Right renal pelvis (tissue), 4 donors: ENCODE data around the gene TMEM41B. TPM values are rescaled to one million over a fixed set of nuclear protein-coding genes. Genes with fewer than 3 reads are reported as not detected.

Source experiments
- DNase-seq, 4 donors: peaks; one replicate each; pipeline ENCODE4 v3.0.0-alpha.2; 2013; ENCODE audit warnings: low read depth in 4 of 4, low spot score in 3 of 4, missing footprints in 1 of 4
- polyA plus RNA-seq, 4 donors: library from polyadenylated mRNA; unstranded; fragments of 120-200 nt; gene quantifications; one replicate each; pipeline ENCODE4 v1.2.1, GENCODE V29; 2013; ENCODE audit not compliant: insufficient read length in 4 of 4

The TMEM41B gene
- polyA plus RNA-seq, 4 donors = 33.5 to 46.8 (median 43.6) TPM

DNA sequence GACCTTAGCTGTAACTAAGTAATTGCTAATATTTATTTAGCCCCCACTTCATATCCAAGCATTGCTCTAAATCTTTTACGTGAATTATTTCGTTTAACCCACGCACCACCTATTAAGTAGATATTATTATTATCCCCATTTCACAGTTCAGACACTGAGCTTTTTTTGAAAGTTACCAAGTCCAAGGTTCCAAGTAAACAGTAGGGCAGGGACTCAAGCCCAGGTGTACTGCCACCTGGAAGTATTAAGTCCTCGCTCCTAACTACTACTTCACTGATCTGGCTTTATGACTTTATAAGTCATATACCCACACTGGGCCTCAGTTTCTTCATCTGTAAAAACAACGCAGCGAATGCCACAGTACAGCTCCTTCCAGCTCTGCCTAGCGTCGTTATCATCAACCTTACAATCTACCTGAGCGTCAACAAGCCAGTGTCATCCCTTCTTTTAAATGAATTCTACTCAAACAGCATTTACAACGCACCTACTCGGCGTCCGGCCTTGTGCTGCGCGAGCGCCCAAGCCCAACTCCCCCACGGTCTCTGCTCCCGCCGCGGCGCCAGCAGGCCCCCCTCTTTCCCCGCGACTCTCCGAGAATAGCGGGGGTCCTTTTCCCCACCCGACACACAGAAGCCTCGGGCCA is 624 bp downstream of the TMEM41B start:
- DNase-seq = peak in 2 of 4 donors; percentile 18 to 25

DNA sequence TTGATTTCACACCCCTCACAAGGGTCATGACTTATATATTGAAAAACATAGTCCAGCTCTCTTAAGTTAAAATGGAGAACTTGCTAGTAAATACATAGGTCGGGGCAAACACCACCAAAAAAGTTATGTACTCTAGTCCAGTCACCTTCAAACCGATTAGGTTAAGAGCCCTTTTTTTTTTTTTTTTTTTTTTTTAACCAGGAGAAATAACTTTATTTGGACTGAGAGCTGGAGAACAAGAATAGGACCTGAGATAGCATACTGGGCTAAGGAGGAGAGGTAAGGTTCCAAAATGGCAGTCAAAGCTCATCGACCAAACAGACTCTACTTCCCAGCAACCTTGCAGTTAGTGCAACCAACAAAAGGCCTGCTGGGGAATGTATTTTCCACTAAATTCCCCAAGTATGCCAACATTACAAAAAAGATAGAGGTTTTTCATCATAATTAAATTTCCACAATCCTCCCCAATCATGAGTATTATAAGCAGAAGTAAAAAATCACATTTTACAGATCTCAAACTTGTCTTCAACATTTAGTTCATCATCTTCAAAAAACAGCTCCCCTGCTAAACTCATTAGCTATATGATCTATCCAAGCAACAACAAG is 3.8 kb downstream of the TMEM41B start:
- no peak for DNase-seq

DNA sequence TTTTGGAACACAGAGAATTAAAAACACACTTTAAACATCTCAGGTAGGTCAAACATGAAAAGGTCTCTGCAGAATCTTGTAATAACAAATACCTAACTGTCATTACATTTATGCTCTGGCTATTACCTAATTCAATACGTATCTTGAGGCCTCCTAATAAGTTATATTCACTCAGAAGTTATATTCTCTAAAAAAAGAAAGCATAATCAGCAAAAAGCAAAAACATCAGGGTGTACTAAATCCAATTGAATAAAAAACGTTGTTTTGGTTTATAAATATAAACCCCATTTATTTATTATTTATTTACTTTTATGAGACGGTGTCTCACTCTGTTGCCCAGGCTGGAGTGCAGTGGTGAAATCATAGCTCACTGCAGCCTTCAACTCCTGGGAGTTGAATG is 10.2 kb downstream of the TMEM41B start:
- no peak for DNase-seq

DNA sequence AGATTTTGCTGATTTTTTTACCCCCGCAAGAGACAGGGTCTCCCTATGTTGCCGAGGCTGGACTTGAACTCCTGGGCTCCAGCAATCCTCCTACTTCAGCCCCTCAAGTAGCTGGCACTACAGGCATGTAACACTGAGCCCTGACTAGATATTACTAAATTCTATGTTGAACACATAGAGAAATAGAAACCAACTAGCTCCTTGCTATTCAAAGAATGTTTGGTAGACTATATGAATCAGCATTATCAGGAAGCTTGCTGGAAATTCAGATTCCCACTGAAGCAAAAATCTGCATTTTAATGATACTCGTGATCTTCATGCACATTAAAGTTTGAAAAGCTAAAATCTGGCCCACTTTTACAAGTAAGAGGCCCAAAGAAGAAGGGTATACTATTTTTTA is 11.9 kb downstream of the TMEM41B start:
- no peak for DNase-seq

DNA sequence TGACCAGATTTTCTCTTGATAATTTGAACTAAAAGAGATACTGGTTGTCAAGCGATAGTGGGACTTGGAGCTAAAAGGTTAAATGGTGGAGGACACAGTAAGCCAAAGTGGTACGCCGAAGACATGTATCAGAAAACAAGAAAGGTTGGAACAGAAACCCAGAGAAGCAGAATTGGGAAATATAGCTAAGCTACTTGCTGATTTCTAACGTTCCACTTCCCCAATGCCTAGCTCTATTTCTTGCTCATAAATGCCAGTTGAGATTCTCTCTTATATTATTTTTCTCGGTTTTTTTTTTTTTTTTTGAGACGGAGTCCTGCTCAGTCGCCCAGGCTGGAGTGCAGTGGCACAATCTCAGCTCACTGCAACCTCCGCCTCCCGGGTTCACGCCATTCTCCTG is 12.7 kb downstream of the TMEM41B start:
- DNase-seq = no peak

DNA sequence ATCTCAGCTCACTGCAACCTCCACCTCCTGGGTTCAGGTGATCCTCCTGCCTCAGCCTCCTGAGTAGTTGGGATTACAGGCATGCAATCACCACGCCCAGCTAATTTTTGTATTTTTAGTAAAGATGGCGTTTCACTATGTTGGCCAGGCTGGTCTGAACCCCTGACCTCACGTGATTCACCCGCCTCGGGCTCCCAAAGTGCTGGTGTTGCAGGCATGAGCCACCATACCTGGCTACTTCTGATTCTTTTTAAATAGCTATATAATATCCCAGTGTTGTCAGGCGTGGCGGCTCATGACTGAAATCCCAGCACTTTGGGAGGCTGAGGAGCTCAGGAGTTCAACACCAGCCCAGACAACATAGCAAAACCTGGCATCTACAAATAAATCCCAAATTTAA is 20.7 kb downstream of the TMEM41B start:
- no peak for DNase-seq

DNA sequence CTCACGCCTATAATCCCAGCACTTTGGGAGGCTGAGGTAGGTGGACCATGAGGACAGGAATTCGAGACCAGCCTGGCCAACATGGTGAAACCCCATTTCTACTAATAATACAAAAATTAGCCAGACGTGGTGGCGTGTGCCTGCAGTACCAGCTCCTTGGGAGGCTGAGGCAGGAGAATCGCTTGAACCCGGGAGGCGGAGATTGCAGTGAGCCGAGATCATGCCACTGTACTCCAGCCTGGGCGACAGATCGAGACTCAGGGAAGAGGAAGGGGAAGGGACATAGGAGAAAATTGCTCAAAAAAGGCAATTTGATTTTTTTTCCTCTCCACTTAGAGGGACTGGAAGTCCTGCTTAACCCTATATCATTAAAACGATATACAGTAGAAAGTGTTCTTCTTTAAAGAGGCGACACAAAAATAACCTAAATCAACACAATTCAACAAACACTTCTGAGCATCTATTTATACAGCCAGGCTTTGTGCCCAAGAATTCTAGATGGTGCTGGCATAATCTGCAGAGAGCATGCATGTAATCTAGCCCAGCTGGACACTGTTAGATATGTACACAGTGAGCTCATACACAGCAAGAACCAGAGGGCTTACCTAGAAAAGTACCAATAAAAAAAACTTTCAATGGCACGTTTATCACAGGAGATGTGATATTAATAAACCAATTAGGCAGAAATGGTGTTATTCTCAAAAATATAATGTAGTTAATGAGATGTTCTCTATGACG is 28.4 kb downstream of the TMEM41B start:
- no peak for DNase-seq

DNA sequence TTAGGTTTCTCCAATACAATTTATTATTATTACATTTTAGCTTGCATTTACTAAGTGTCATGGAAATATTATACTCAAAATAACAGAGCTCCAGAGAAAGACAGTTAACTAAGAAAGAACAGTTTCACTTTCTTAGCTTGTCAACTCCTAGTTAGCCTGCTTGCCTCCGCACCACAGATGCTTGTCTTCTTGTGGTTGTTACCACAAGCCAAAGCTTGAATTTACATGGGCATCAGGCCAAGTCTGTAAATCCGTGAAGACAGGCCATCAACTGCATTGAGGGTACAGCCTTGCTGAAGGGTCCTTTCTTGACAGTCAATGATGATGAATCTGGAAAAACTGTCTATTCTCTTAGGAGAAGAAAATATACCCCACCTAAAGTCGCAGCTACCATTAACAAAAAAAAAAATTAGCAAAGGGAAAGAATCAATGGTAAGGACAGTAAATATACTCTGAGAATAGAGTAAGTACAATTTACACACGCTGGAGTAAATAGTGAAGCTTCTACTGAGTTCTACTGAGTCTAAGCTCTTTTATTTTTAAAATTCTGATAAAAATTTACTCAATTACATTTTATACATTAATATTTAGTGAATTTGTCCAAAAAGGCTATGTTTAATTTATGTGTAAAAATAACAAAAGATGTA is 33.6 kb downstream of the TMEM41B start:
- DNase-seq = peak in 1 of 4 donors; percentile 10

DNA sequence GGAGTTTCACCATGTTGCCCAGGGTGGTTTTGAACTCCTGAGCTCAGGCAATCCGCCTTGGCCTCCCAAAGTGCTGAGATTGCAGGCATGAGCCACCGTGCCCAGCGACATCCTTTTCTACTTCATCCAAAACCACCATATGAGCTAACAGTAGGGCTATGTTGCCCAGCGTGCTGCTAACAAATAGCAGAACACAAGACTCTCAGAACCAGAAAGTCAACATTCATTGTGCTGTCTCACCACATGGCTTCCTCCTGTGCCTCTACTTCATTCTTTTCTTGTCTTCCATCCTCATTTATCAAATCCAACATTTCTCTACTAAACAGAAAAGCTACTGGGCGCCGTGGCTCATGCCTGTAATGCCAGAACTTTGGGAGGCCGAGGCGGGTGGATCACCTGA is 37.2 kb downstream of the TMEM41B start:
- no peak for DNase-seq

DNA sequence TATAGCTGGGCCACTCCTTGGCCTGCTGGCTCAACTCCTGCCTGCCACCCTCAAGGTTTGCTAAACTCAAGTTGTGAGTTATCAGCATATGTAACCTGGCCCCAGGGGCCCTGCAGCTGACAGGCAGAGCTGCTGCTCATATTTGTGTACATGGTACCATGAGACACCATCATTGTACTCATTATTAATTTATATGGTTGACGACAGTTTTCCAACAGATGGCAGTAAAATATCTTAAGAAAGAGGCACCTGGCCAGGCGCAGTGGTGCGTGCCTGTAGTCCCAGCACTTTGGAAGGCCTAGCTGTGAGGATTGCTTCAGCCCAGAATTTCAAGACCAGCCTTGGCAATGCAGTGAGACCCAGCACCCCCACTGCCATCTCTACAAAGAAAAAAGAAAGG is 37.8 kb downstream of the TMEM41B start:
- no peak for DNase-seq

DNA sequence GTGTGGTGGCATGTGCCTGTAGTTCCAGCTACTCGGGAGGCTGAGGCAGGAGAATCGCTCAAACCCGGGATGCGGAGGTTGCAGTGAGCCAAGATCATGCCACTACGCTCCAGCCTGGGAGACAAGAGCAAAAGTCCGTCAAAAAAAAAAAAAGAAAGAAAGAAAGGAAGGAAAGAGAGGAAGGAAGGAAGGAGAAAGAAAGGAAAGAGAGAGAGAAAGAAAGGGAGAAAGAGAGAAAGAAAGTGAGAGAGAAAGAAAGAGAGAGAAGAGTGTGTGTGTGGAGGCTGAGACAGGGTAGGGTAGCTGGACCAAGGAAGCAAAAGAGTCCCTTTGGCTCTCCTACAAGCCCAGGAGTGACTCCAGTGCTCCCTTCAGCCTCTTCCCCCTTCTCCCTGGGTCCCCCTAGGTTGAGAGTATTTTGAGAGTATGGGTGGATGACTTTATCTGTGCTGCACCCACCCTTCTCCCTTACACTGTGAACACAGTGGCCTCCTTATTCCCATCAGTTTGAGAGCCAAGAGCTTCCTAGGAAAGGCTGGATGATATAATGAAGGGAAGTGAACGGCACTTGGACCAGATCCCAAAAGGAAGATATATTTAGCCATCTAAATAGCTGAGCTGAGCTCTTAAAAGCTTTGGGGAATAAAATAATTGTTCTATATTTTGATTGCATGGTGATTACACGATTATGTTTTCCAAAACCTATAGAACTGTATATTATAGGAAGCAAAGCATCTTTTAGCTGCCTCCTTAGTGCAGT is 39.7 kb downstream of the TMEM41B start:
- no peak for DNase-seq

DNA sequence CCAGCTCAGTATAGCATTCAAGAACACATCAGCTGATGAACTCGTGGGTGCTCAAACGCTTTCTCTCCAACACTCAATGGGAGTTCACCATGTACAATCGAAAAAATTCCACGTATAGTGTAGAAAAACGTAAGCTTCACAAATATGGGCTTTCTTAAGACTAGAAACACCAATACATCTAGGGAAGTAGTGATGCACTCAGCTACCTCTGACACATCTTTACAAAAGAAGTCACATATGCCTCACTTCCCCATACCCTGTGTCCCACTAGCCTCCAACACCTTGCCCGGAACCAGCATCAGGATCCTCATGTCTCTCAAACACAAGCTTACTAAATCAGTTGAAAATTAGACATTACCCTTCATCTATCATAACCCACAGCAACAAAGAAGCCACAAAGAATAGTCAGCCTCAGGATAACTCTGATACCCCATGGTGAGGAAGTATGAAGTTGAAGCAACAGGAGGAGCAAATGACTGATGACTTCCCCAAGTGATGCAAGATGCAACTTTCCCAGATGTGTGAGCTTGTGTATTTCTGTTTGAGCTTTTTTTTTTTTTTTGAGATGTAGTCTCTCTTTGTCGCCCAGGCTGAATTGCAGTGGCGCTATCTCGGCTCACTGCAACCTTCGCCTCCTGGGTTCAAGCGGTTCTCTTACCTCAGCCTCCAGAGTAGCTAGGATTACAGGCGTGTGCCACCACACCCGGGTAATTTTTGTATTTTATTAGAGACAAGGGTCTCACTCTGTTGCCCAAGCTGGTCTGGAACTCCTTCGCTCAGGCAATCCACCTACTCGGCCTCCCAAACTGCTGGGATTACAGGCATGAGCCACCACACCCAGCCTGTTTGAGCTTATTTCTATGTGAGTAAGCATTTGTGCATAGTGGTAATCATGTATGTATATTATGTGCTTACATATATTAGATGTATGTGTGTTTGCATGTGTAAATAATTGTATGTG is 40.7 kb downstream of the TMEM41B start:
- DNase-seq = no peak

DNA sequence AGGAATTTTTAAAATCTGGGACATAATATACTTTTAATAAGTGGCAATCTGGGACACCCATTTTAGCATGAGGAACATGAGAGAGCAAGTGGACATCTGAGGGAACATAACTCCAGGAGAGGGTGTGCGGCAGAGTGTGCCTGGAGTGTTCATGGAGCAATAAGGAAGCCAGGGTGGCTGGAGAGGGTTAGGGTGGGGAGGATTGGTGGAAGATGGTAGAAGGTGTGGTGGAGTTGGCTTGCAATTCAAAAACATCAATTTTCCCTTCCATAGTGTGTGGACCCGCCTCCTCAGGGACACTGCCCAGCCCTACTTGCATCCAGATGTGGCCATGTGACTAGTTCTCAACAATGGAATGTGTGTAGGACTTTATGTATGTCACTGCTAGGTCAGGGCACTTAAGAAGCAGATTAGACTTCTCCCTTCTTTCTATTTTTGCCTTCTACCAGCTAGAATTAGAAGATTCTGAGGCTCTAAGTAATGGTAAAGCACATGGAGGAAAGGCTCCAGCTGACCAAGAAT is 44.8 kb downstream of the TMEM41B start:
- no peak for DNase-seq

DNA sequence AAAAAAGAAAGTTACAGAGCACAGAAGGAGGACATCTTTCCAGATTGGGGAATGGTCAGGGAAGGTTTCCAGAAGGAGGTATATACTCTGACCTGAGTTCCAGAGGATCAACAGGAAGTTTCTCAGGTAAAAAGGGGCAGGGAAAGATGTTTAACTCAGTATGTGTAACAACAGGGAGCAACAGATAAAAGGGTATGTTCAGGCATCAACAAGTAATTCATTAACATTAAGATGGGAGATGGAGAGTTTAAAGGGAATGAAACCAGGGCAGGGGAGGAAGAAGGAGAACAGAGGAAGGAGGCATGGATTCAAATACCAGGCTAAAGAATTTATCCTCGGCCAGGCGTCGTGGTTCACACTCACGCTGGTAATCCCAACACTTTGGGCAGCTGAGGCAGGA is 46.7 kb downstream of the TMEM41B start:
- DNase-seq = no peak

DNA sequence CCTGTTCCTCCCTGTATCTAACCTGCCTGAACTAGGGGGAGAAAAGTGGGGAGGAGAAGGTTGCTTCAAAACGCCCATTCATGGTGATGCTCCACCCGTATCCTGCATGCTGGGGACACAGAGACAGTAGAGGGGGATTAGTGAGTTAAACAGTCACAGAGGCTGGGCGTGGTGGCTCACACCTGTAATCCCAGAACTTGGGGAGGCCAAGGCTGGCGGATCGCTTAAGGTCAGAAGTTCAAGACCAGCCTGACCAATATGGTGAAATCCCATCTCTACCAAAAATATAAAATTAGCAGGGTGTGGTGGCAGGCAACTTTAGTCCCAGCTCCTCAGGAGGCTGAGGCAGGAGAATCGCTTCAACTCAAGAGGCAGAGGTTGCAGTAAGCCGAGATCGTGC is 47.5 kb downstream of the TMEM41B start:
- no peak for DNase-seq

DNA sequence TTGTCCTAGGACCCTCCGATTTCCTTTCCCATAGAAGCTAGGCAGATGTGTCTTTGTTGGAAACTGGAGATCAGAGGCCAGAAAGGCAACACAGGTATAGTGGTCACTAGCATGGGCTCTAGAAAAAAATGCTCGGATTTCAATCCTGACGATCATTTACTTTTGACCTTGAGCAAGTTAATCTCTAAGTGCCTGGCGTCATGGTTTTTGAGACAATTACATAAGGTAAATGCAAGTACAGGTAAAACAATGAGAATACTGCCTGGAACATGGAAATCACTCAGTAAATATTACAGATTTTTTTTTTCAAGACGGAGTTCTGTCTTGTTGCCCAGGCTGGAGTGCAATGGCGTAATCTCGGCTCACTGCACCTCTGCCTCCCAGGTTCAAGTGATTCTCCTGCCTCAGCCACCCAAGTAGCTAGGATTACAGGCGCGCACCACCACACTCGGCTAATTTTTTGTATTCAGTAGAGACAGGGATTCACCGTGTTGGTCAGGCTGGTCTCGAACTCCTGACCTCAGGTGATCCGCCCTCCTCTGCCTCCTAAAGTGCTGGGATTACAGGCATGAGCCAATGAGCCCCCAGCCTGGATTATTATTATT is 48.2 kb downstream of the TMEM41B start:
- DNase-seq = peak in 1 of 4 donors; percentile 5

DNA sequence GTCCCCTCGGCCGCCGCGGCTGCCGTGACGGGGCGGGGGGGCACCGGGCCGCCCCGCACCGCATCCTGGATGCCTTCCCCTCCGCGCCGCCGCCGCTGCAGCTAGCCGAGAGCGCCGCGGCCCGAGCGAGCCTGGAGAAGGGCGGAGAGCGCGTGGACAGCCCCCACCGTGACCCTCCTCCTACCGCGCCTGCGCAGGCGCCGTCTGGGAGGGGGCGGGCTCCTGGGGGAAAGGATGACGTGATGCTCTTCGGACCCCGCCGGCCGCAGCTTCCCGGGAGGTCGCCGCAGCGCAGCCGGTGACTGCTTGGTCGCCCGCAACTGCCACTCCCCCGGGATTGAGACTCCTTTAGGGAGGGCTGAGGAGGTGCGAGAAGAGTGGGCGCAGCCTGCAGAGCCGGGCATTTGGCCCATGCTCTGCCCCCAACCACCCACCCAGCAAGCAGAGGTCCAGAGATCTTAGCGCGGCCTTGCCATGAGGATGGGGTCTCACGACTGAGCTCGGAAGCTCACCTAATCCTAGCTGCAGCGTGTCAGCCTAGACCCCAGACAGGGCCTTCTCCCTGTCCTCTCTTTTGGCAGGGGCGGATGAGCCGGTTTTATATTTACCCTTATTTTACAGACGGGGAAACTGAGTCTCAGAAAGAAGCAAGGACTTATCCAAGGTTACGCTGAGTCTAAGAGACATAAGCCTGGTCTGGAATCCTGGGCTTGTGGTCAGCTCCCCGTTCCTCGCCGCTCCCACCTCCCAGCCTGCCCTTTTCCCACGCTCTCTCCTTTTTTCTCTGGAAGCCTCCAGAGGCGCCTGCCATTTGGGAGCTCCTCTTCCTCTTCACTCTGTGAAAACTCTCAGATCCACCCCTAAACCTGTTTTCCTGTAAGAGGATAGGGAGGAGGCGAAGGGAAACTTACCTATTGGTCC is 48.9 kb downstream of the TMEM41B start, which contains the start of gene DENND5A:
DENND5A (minus strand) TSS at position 140 of the 921 bp plus-strand sequence. CDS start 281 bp downstream, outside the sequence.
- peak; percentile 82 to 87 (median 85) for DNase-seq
